Right lobe of liver (tissue), 6 donors: ENCODE measurements around the gene ZNF878. TPM values are rescaled to one million over a fixed set of nuclear protein-coding genes. Genes with fewer than 3 reads are reported as not detected.

Source experiments
- ATAC-seq, 4 donors: fragments of 200-7000 bp; cut with Tn5 transposase; one replicate each; pipeline ENCODE4 v1.9.1; 2020; ENCODE audit warnings: mild to moderate bottlenecking in 4 of 4, moderate library complexity in 4 of 4
- DNase-seq, 3 donors: peaks; one replicate each; pipeline ENCODE4 v3.0.0-alpha.2; 2020
- H3K27ac ChIP-seq, 3 donors: fragments of 200-600 bp; one replicate each; pipeline ENCODE4 v1.8.0; 2022
- H3K27me3 ChIP-seq, 2 donors: fragments of 200-600 bp; one replicate each; pipeline ENCODE4 v1.8.0; 2022
- H3K36me3 ChIP-seq, 4 donors: fragments of 200-600 bp; sonication (generic) in 1 of 4; one replicate each; pipeline versions ENCODE4 v1.5.1 to v1.8.0; 2017 to 2022; ENCODE audit warnings: control low read depth in 1 of 4
- H3K4me1 ChIP-seq, 4 donors: fragments of 200-600 bp; sonication (generic) in 1 of 4; one replicate each; pipeline versions ENCODE4 v1.5.1 to v1.8.0; 2017 to 2022; ENCODE audit warnings: control low read depth in 1 of 4
- H3K4me3 ChIP-seq, 3 donors: fragments of 200-600 bp; one replicate each; pipeline ENCODE4 v1.8.0; 2022
- H3K9me3 ChIP-seq, 4 donors: fragments of 200-600 bp; sonication (generic) in 1 of 4; one replicate each; pipeline versions ENCODE4 v1.5.1 to v1.8.0; 2017 to 2022; ENCODE audit warnings: control low read depth in 1 of 4
- POLR2A ChIP-seq: fragments of 450-650 bp; IDR thresholded peaks from one replicate; pipeline ENCODE4 v1.6.1; 2017; ENCODE audit warnings: antibody characterized with exemption, mild to moderate bottlenecking
- WGBS: methylation state at CpG from one replicate; pipeline ENCODE4 v1.1.6; 2018; ENCODE audit warnings: low coverage, low lambda C conversion rate; ENCODE audit not compliant: insufficient coverage; ENCODE audit errors: missing lambda C conversion rate; 5-methylcytosine and 5-hydroxymethylcytosine counted together
- intact Hi-C, 2 donors: fragments of 100-400 bp; cut with DNase I; formaldehyde crosslinking; loops; one replicate each; pipeline versions ENCODE4 v1.11.2 to v1.14.1; 2022
- total RNA-seq, 6 experiments: library from RNA; depleted of rRNA in 2 of 6; stranded (reverse); fragments of >200 nt in 2 of 6; fragmentation: NEBNext Ultra II Directional in 3 of 6; extraction: Animal tissue kit (Norgen Biotek cat#: 25700) in 3 of 6; gene quantifications; one replicate each; pipeline versions ENCODE4 v1.1.0 to v1.2.4, GENCODE V29; 2016 to 2023
- TF ChIP-seq, protein P1 (sequence below), 4 donors: fragments of 200-600 bp in 3 of 4; fragments of 450-650 bp in 1 of 4; IDR thresholded peaks; one replicate each; pipeline versions ENCODE4 v1.5.1 to v1.8.0; 2016 to 2022; ENCODE audit warnings: antibody characterized with exemption in 4 of 4, mild to moderate bottlenecking in 2 of 4
- donor health status: DM: no; HTN: yes; CAD: no.
- donor health status: DM: no; HTN: no; CAD: no.
- donor health status: DM: no; HTN: no; CAD: no.
- donor health status: DM: no; HTN: yes; CAD: no.
- donor health status: DM: no; HTN: yes; CAD: no.

The ZNF878 gene
- total RNA-seq, 6 experiments from 2014 or later = 0.29 to 0.32 (median 0.31) TPM; not detected in 2

DNA sequence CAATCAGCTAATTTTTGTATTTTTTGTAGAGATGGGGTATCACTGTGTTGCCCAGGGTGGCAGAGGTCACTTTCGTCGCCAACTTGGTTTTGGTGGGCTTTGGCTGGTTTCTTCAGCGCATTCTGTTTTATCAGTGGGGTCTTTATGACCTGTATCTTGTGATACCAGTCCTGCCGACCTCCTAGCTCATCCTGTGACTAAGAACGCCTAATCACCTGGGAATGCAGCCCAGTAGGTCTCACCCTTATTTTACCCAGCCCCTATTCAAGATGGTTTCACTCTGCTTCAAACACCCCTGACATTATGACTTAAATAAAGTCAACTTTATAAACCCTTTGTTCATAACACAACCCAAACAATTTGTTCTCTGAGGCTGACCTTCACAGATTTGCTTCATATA is 3.0 kb upstream of the ZNF878 start:
- DNase-seq (no peak), ATAC-seq (no peak)
- intact Hi-C loops = loop anchor here in 1 of 2 donors (10.0 kb wide), 1 partner anchor 89 kb away; the partner anchor contains the start of gene ZNF20
- TF ChIP-seq POLR2A = no peak
- TF ChIP-seq, protein P1, sequence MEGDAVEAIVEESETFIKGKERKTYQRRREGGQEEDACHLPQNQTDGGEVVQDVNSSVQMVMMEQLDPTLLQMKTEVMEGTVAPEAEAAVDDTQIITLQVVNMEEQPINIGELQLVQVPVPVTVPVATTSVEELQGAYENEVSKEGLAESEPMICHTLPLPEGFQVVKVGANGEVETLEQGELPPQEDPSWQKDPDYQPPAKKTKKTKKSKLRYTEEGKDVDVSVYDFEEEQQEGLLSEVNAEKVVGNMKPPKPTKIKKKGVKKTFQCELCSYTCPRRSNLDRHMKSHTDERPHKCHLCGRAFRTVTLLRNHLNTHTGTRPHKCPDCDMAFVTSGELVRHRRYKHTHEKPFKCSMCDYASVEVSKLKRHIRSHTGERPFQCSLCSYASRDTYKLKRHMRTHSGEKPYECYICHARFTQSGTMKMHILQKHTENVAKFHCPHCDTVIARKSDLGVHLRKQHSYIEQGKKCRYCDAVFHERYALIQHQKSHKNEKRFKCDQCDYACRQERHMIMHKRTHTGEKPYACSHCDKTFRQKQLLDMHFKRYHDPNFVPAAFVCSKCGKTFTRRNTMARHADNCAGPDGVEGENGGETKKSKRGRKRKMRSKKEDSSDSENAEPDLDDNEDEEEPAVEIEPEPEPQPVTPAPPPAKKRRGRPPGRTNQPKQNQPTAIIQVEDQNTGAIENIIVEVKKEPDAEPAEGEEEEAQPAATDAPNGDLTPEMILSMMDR (IDR thresholded peaks at IDR 0.05) = no peak
- Histone ChIP-seq H3K27me3 (no peaks in the 10 kb centered on the region), H3K9me3 (no peaks in the 10 kb centered on the region), H3K4me3 (no peak overlapping the region), H3K4me1 (peaks cover 0 to 8% (median 3%) of the 10 kb centered on the region in 4 donors), H3K27ac (no peak overlapping the region), H3K36me3 (no peaks in the 10 kb centered on the region)
- 91% methylated on average over 4 of the region's 5 CpGs for WGBS

DNA sequence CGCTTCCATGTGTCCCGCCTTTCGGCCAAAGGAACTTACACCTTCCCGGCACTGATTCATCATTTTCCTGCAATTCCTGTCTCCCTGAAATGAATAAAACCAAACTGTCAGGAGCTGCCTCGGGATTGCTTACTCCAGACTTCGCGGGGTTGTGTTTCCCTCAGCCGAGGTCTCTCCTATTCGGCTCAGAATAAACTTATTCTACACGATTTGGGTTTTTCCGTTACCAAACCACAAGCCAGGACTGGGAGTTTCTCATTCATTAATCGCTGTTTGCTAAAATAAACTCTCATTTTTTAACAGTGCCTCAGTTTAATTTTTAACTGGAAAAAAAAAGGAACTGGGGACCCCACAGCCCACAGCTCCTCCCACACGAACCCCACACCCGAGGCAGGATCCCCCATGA is 667 bp downstream of the ZNF878 start:
- no peaks in the 10 kb centered on the region for H3K36me3 ChIP-seq
- 5% methylated on average over 14 of the region's 14 CpGs for WGBS
- no peak for DNase-seq
- no peak for TF ChIP-seq POLR2A
- TF ChIP-seq, protein P1 (IDR thresholded peaks at IDR 0.05) = no peak
- peaks cover 0 to 8% (median 3%) of the 10 kb centered on the region in 4 donors for H3K4me1 ChIP-seq
- H3K9me3 ChIP-seq = no peaks in the 10 kb centered on the region
- peak overlapping the region; percentile 56 to 64 (median 61) for H3K4me3 ChIP-seq
- H3K27ac ChIP-seq = peak overlapping the region in 2 of 3 donors; percentile 48 to 63
- peak in 1 of 4 donors; percentile 33 for ATAC-seq
- no peaks in the 10 kb centered on the region for H3K27me3 ChIP-seq
- intact Hi-C loops = loop anchor here in 1 of 2 donors (10.0 kb wide), 1 partner anchor 93 kb away; the partner anchor contains the start of gene ZNF20

DNA sequence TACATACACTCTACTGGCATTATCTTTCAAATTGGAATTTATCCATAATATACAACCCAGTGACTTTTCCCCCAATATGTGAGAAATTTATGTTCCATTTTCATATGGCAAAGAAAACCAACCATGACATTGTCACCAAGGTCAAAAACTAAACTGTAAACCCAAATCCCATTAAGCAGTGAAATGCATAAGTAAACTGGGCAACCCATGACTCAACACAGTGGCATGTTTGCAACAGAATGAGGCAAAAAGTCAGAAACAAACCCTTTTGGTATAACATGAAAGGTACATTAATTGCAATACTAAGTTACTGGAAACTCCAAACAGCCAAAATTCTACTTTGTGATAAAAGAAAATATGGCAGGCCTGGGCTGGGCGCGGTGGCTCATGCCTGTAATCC is 4.9 kb downstream of the ZNF878 start:
- no peak overlapping the region for H3K27ac ChIP-seq
- 100% methylated on average over 1 of the region's 2 CpGs for WGBS
- no peaks in the 10 kb centered on the region for H3K27me3 ChIP-seq
- H3K36me3 ChIP-seq = peaks cover 0 to 2% (median 0%) of the 10 kb centered on the region in 4 donors
- H3K9me3 ChIP-seq = peaks cover 0 to 22% (median 8%) of the 10 kb centered on the region in 4 donors
- intact Hi-C loops = no loop called here
- DNase-seq = no peak
- TF ChIP-seq, protein P1 (IDR thresholded peaks at IDR 0.05) = no peak
- TF ChIP-seq POLR2A = no peak
- no peak for ATAC-seq
- peaks cover 0 to 8% (median 3%) of the 10 kb centered on the region in 4 donors for H3K4me1 ChIP-seq
- no peak overlapping the region for H3K4me3 ChIP-seq

- no peak for ATAC-seq
- peaks cover 0 to 2% (median 0%) of the 10 kb centered on the region in 4 donors for H3K36me3 ChIP-seq
- H3K9me3 ChIP-seq = peaks cover 0 to 22% (median 8%) of the 10 kb centered on the region in 4 donors
- H3K4me1 ChIP-seq = no peaks in the 10 kb centered on the region
- TF ChIP-seq, protein P1 (IDR thresholded peaks at IDR 0.05) = no peak
- TF ChIP-seq POLR2A = no peak
- no peak for DNase-seq
- no peaks in the 10 kb centered on the region for H3K27me3 ChIP-seq
- H3K4me3 ChIP-seq = no peak overlapping the region
- no peak overlapping the region for H3K27ac ChIP-seq
- intact Hi-C loops = no loop called here
- 88% methylated on average over 5 of the region's 5 CpGs for WGBS
These were observed 8.9 kb downstream of the ZNF878 start for GRCh38 chr19:12043752-12044422.
